Activated T-cell treated with anti-CD3 and anti-CD28 coated beads for 4 hours (primary cell): ENCODE results near the gene EXOC6B.

Source experiments
- DNase-seq: peaks from one replicate; pipeline ENCODE4 v3.0.0-alpha.2; 2020

Gene EXOC6B

GRCh38 chr2:72788756-72789155, 37.1 kb downstream of the EXOC6B start:
- no peak for DNase-seq

GRCh38 chr2:72785517-72785916, 40.3 kb downstream of the EXOC6B start:
- DNase-seq, result no peak

DNA sequence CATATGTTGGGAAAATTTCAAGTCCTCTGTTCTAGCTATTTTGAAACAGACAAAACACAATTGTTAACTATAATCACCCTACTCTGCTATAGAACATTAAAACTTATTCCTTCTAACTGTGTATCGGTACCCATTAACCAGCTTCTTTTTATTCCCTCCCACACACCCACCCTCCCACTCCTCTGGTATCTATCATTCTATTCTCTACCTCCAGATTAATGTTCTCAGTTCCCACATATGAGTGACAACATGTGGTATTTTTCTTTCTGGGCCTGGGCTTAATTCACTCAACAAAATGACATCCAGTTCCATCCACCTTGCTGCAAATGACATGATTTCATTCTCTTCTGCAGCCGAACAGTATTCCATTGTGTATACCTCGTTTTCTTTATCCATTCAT, 43.3 kb downstream of the EXOC6B start:
- DNase-seq, result no peak

- DNase-seq, result no peak
Measured at GRCh38 chr2:72781480-72781879, 44.4 kb downstream of the EXOC6B start.

- no peak for DNase-seq
Measured at GRCh38 chr2:72780477-72780876, 45.4 kb downstream of the EXOC6B start.

GRCh38 chr2:72779495-72779894, 46.3 kb downstream of the EXOC6B start:
- no peak for DNase-seq

DNA sequence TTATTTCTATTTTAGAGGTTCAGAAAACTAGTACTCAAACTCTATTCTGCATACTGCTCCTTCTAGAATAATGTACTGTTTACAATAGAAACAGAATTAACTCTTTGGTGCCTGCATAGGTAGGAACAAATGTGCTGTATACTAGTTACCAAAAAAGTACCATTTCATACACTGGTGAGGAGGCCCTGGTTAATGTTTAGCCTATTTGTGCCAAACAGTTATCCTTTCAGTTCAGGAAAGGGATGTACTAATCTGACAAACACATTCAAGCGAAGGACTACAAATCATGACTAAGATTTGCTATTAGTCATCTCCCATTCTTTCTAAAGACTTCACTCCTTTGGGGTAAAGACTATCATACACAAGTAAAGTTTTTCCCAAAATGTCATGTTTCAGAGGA, 47.4 kb downstream of the EXOC6B start:
- DNase-seq, result no peak

GRCh38 chr2:72770879-72771461, 54.9 kb downstream of the EXOC6B start:
- peak; percentile 53 for DNase-seq

DNA sequence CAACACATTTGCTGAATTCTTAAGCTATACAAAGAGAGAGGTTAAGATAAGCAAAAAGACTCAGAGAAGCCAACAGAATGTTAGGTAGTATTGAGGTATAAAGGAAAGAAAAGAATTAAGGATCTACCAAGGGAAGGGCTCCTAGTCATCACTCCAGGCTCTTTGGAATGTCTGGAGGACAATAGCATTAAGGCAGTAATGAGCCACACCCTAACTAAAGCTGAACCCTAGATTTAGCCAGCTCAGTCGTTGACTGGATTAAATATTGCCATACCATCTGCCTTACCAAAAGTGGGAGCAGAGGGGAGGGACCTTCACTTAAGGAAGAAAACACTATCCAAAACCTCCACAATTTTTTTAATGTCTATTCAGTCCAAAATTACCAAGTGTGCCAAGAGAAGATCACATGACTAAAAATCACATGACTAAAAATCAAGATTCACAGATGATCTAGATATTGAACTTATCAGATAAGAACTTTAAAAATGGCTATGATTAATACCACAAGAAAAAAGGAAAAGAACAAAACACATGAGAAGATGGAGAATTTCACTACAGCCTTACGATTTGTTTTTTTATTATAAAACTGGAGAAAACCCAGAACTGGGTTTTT, 59.7 kb downstream of the EXOC6B start:
- no peak for DNase-seq

DNA sequence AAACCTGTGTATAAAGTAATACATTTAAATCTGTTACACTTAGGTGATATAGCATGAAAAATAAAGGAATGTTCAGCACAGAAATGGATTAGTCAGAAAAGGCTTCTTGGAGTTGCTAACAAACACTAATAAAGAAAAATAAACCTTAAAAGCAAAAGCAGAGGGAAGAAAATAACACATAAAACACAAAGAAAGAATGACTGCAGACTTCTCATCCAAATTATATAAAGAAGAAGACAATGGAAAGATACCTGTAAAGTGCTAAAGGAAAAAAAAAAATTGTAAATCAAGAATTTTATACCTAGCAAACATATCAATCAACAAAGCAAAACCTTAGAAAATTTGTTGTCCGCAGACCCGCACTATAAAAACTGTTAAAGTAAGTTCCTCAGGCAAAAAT, 63.6 kb downstream of the EXOC6B start:
- no peak for DNase-seq

- DNase-seq, result no peak
Measured at GRCh38 chr2:72759755-72760154, 66.1 kb downstream of the EXOC6B start.

- DNase-seq, result no peak
Measured at GRCh38 chr2:72757177-72757775, 68.6 kb downstream of the EXOC6B start.

DNA sequence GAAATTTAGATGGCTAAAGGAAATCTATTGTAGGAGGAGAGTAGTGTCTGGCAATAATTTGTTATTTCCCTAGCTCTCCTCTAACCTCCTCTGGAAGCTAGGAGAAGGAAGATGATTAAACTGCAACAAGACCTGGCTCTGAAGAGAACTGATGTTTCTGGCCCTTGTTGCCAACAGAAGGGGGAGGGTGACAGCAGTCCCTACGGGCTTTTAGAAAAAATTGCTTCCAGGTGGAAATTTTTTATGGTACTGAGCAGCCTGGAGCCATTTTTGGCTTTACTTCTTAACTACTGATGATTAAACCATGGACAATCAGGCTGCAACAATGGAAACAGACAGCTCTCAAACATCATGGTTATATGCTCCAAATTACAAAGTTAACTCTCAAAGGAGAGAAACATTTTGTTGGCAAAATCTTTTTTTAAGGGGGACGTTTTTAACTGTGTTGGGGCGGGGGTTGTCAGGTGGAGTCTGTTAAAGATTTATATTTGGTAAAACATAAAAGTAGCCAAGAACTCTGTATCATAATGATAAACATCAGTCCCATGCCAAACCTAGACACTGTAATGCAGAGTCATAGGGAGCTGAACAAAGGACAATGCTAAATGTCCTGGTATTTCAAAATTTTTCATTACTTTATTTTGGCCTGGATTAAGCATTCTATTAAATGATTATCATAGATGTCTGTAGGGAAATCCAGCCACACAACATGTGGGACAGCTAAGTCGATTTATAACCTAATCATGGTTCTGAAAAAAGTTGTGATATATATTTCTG, 70.0 kb downstream of the EXOC6B start:
- DNase-seq, result no peak

DNA sequence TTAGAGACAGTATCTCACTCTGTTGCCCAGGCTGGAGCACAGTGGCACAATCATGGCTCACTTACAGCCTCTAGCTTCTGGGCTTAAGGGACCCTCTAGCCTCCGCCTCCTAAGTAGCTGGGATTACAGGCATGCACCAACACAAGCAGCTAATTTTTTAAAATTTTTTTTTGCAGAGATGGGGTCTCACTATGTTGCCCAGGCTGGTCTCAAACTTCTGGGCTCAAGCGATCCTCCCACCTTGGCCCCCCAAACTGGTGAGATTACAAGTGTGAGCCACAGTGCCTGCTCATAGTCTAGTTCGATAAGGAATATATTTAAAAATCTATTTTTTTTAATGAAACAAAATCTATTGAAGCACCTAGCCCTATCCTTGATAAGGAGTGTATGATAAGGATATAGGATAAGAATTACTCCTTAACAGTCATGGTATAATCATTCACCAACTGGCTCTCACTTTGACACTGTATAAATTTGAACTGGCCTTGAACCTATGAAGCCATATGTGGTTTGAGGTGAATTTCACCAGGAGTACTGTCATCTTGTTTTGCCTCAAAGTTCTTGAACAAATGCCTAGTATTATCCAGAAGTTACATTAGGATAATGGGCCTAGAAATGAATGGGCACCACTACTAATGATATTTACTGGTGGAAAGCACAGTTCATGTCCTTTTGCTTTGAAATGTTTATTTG, 71.1 kb downstream of the EXOC6B start:
- no peak for DNase-seq

DNA sequence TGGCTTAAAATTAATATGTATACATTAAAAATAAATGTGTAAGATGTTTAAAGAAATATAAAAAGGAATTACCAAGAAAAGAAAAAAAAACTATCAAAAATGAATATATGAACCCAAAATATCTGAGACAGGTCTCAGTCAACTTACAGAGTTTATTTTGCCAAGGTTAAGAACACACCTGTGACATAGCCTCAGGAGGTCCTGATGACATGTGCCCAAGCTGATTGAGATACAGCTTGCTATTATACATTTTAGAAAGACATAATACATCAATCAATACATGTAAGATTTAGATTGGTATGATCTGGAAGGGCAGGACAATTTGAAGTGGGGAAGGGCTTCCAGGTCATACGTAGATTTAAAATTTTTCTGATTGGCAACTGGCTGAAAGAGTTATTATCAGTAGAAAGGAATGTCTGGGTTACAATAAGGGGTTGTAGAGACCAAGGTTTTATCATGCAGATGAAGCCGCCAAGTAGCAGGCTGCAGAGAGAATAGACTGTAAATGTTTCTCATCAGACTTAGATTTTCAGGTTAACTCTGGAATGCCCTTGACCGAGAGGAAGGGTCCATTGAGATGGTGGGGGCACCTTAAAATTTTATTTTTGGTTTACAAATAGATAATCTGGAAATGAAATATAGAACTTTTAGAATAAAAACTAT, 74.7 kb downstream of the EXOC6B start:
- DNase-seq, result no peak

DNA sequence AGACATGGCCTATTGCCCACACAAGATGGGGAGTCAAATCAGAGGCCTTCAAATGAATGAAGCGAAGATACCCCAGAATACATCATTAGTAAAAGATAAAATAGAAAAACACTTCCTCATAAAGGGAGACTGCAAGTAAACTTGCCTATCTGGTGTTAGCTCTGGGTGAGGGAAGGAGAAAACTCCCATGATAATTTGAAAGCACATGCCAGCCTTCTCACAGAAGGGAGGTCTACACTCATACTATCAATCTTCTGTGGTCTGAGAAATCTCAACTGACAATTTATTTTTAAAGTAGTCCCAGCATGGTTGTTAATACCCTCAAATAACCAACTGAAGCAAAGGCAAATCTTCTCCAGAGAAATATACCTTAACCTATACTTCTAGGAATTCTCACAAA, 75.4 kb downstream of the EXOC6B start:
- DNase-seq, result no peak

DNA sequence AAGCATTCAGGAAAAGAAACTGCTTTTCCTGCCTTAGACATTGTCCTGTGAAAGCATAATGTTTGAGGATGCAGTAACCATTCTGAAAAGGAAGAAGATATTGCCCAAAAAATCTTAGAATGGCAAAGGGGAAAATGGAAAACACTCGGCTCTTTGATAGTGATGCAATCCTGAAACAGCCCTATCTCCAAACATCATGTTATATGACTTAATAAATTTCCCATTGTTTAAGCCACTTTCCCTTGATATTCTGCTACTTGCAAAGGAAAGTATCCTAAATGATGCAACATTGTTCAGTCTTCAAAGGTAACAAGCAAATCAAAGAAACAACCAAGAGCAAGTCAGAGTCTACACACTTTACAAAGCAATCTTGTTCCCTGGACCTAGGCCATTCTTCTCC, 78.5 kb downstream of the EXOC6B start:
- DNase-seq, result no peak

GRCh38 chr2:72745679-72746368, 80.0 kb downstream of the EXOC6B start:
- DNase-seq, result no peak

DNA sequence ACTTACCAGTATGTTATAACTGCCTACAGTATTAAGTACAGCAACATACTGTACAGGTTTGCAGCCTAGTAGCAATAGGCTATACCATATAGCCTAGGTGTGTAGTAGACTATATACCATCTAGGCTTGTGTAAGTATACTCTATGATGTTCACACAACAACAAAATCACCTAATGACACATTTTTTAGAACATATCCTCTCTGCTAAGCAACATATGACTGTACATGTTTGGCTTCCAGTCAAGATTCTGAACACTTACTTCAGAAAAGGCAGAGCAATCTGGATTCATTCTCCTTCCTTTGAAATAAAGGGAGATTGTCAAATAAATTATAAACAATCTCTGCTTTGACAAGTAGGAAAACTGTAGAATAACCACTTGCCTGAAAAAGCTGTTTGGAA, 81.8 kb downstream of the EXOC6B start:
- DNase-seq, result no peak

DNA sequence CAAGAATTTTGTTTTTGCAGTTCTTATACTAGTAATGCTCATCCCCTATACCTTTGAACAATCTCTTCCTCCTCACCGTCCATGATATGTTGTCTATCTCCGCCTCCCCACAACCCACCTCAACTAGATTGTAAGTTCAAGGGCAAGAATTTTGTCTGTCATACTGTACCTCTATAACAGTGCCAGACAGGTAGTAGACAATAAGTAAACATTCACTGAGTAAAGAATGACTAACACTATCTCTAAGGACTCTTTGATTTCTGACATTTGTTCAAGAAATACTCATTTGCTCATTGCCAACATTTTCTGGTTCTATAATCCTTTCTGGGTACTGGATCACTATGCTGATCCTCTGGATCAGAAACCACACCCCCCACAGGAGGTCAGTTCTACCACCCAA, 82.4 kb downstream of the EXOC6B start:
- DNase-seq, result no peak

- no peak for DNase-seq
Measured at GRCh38 chr2:72738096-72738495, 87.7 kb downstream of the EXOC6B start.

DNA sequence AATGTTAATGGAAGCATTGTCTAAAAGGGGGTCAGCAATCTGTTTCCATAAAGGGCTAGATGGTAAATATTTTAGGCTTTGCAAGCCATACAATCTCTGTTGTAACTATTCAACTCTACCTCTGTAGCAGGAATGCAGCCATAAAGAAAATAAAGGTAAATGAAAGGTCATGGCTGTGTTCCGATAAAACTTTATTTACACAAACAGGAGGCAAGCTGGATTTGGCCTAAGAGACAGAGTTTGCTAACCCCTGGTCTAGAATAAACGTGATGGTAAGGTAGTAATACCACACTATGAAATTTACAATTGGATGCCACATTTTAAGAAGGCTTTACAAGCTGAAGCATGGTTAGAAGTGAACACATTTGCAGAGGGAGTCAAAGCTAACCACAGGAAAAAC, 91.4 kb downstream of the EXOC6B start:
- DNase-seq, result no peak
